HEK293T (cell line): ENCODE results near the gene FIS1.

Source experiments
- CTCF ChIA-PET: fragments of 350-600 bp; formaldehyde crosslinking; extraction: SDS; loops from one replicate; lab custom pipeline; 2021; ENCODE audit warnings: antibody characterized with exemption, inconsistent platforms; lab: Yijun Ruan, JAX
- POLR2A ChIA-PET: fragments of 350-600 bp; formaldehyde crosslinking; extraction: SDS; loops from one replicate; lab custom pipeline; 2020; ENCODE audit warnings: antibody characterized with exemption, inconsistent platforms; lab: Yijun Ruan, JAX
- DNase-seq: peaks from one replicate; pipeline ENCODE4 v3.0.0; 2012; ENCODE audit warnings: mixed read lengths; ENCODE audit errors: extremely low spot score
- ARNT ChIP-seq: fragments of 450-650 bp; IDR thresholded peaks from 2 replicates; pipeline ENCODE4 v1.6.1; 2017; ENCODE audit warnings: mild to moderate bottlenecking
- BHLHE40 ChIP-seq: fragments of 450-650 bp; IDR thresholded peaks from 2 replicates; pipeline ENCODE4 v1.6.1; 2016; ENCODE audit warnings: mild to moderate bottlenecking, moderate library complexity, borderline replicate concordance
- CTBP1 ChIP-seq: fragments of 450-650 bp; IDR thresholded peaks from 2 replicates; pipeline ENCODE4 v1.6.1; 2016; ENCODE audit warnings: borderline replicate concordance
- ELF4 ChIP-seq: fragments of 450-650 bp; IDR thresholded peaks from 2 replicates; pipeline ENCODE4 v1.6.1; 2017; ENCODE audit warnings: antibody characterized with exemption
- FOXA1 ChIP-seq: fragments of 450-650 bp; IDR thresholded peaks from 2 replicates; pipeline ENCODE4 v1.6.1; 2016; ENCODE audit warnings: mild to moderate bottlenecking
- FOXK2 ChIP-seq: fragments of 450-650 bp; IDR thresholded peaks from 2 replicates; pipeline ENCODE4 v1.6.1; 2016; ENCODE audit warnings: mild to moderate bottlenecking
- FOXM1 ChIP-seq: fragments of 450-650 bp; IDR thresholded peaks from 2 replicates; pipeline ENCODE4 v1.6.1; 2017; ENCODE audit warnings: mild to moderate bottlenecking, borderline replicate concordance
- HDGF ChIP-seq: fragments of 450-650 bp; IDR thresholded peaks from 2 replicates; pipeline ENCODE4 v1.6.1; 2017; ENCODE audit warnings: antibody characterized with exemption, borderline replicate concordance
- L3MBTL2 ChIP-seq: fragments of 450-650 bp; conservative IDR thresholded peaks from 2 replicates; pipeline ENCODE4 v1.6.1; 2016; ENCODE audit warnings: mild to moderate bottlenecking
- LEF1 ChIP-seq: fragments of 450-650 bp; IDR thresholded peaks from 2 replicates; pipeline ENCODE4 v1.6.1; 2017; ENCODE audit warnings: mild to moderate bottlenecking, borderline replicate concordance
- NFRKB ChIP-seq: fragments of 450-650 bp; IDR thresholded peaks from 2 replicates; pipeline ENCODE4 v1.6.1; 2016; ENCODE audit warnings: mild to moderate bottlenecking, moderate library complexity
- SP1 ChIP-seq: fragments of 450-650 bp; IDR thresholded peaks from 2 replicates; pipeline ENCODE4 v1.6.1; 2017
- SUZ12 ChIP-seq: fragments of 450-650 bp; IDR thresholded peaks from 2 replicates; pipeline ENCODE4 v1.6.1; 2016; ENCODE audit warnings: mild to moderate bottlenecking
- TARDBP ChIP-seq: fragments of 450-650 bp; IDR thresholded peaks from 2 replicates; pipeline ENCODE4 v1.6.1; 2016
- ZNF384 ChIP-seq: fragments of 450-650 bp; IDR thresholded peaks from 2 replicates; pipeline ENCODE4 v1.6.1; 2016
- TF ChIP-seq, protein P1 (sequence below): fragments of 450-650 bp; IDR thresholded peaks from 2 replicates; pipeline ENCODE4 v1.6.1; 2016

Gene FIS1

DNA sequence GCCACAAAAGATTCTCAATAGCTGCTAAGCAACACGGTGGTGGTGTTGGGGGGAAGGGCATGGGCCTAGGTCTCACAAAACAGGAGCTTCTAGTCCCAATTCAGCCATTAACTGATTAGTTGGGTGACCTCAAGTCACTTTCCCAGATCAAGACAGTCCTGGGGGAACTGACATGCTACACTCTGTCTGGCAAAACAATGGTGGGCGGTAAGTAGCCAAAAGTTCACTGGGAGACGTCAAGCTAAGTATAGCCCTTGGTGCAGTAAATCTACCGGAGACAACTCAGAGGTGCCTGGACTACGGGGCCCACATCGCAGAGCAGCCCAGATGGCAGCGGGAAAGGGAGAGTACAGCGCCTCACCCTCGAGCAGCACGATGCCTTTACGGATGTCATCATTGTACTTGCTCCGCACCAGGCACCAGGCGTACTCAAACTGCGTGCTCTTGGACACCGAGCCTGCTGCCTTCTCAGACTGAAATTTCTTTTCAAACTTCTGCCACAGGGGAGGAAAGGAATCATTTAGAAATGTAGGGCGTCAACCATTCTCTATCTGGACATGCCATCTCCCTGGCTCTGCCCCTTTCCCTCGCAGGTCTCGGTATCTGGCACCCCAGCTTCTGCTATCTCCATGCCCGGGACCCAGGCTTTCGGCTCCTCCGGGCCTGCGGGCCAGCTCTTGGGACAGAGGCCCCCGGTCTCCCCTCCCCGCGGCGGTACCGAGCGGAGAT is 1.1 kb downstream of the FIS1 start:
- TF ChIP-seq SP1 (no peak), FOXM1 (no peak), HDGF (no peak), BHLHE40 (no peak), FOXA1 (no peak)
- POLR2A ChIA-PET = interaction anchor here (0.8 to 4.5 kb wide), 12 partner anchors 8 to 368 kb away, joined by 3 to 38 read pairs (median 4); partner anchors contain the start of genes IFT22, PLOD3 and ZNHIT1
- CTCF ChIA-PET = interaction anchor here (0.5 to 2.5 kb wide), 11 partner anchors 9 to 163 kb away, joined by 3 to 12 read pairs (median 3); partner anchors contain the start of genes PLOD3 and ZNHIT1
- no peak for DNase-seq

DNA sequence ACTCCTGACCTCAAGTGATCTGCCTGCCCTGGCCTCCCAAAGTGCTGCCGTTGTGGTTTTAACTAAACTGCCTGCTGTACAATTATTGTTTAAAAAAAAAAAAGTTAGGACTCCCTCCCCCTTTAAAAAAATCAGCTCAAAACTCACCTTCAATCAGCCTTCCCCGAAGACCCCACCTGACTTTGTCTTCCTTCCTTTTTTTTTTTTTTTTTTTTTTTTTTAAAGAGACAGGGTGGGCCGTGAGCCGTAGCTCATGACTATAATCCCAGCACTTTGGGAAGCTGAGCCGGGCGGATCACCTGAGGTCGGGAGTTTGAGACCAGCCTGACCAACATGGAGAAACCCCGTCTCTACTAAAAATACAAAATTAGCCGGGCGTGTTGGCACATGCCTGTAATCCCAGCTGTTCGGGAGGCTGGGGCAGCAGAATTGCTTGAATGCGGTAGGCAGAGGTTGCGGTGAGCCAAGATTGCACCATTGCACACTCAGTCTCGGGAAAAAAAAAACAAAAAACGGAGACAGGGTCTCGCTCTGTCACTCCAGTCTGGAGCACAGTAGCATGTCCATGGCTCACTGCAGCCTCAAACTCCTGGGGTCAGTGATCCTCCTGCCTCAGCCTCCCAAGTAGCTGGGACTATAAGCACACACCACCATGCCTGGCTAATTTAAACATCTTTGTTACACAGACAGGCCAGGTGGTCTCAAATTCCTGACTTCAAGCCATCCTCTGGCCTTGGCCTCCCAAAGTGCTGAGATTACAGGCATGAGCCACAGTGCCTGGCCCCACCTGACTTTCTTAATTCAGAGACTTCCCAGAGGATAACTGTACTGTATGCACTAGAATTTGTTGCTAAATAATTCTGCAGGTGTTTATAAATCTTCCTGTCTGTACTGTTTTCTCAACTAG is 3.2 kb downstream of the FIS1 start:
- no peak for TF ChIP-seq L3MBTL2
- TF ChIP-seq CTBP1 = no peak
- TF ChIP-seq, protein P1, sequence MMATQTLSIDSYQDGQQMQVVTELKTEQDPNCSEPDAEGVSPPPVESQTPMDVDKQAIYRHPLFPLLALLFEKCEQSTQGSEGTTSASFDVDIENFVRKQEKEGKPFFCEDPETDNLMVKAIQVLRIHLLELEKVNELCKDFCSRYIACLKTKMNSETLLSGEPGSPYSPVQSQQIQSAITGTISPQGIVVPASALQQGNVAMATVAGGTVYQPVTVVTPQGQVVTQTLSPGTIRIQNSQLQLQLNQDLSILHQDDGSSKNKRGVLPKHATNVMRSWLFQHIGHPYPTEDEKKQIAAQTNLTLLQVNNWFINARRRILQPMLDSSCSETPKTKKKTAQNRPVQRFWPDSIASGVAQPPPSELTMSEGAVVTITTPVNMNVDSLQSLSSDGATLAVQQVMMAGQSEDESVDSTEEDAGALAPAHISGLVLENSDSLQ = no peak
- TF ChIP-seq BHLHE40 = no peak
- TF ChIP-seq ARNT = no peak
- TF ChIP-seq TARDBP = no peak
- no peak for TF ChIP-seq HDGF
- TF ChIP-seq FOXA1 = no peak
- no peak for TF ChIP-seq FOXK2
- no peak for TF ChIP-seq ZNF384
- TF ChIP-seq FOXM1 = no peak
- TF ChIP-seq SUZ12 = no peak
- TF ChIP-seq NFRKB = no peak
- no peak for TF ChIP-seq SP1
- no peak for TF ChIP-seq ELF4
- TF ChIP-seq LEF1 = no peak
- ChIA-PET POLR2A (interaction anchor here (0.8 kb wide), 1 partner anchor 24 kb away, joined by 3 read pairs; the partner anchor contains the start of genes PLOD3 and ZNHIT1), CTCF (no interaction called here)
- no peak for DNase-seq

DNA sequence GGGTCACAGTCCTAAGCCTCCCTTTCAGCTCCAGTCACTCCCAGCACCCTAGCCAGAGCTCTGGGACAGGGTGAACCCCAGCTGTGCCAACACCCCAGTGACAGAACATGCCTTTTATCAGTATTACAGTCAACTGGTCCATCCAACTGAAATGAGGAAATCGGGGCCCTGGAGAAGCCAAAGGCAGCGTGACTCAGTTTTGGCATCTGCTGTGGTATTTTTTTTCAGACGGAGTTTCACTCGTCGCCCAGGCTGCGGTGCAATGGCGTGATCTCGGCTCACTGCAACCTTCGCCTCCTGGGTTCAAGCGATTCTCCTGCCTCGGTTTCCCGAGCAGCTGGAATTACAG is 3.9 kb downstream of the FIS1 start:
- POLR2A ChIA-PET = interaction anchor here (0.8 kb wide), 1 partner anchor 23 kb away, joined by 3 read pairs; the partner anchor contains the start of genes PLOD3 and ZNHIT1
- DNase-seq = no peak
- TF ChIP-seq NFRKB (no peak), SUZ12 (no peak), HDGF (no peak), ELF4 (no peak), FOXM1 (no peak)
- CTCF ChIA-PET = no interaction called here

DNA sequence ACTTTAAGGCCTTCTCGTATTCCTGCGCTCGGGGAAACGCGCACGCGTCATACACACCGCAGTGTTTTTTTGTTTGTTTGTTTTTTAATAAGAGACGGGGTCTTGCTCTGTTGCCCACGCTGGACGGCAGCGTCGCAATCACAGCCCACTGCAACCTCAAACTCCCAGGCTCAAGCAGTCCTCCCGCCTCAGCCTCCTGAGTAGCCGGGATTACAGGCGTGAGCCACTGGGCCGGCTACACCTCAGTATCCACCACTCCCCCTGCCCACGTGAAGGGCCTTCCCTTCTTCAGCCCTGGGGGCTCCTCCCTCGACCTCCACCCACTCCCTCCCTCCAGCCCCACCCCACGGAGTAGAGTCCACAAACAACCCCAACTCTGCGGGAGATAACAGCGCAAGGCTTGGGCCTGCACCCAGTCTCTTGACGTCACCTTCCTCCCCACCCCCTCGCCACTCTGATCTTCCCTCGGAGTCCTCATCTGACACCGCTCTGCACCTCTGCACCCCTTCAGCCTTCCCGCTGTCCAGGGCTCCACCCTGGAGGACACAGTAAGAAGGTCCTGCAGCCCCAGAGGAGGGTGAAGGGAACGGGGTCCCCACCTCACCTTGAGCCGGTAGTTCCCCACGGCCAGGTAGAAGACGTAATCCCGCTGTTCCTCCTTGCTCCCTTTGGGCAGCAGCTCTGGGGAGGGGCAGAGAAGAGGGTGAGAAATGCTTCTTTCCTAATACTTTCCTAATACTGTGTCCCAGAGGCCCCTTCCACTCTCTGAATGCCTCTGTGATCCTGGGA is 4.5 kb downstream of the FIS1 start:
- POLR2A ChIA-PET = interaction anchor here (0.8 kb wide), 1 partner anchor 23 kb away, joined by 3 read pairs; the partner anchor contains the start of genes PLOD3 and ZNHIT1

DNA sequence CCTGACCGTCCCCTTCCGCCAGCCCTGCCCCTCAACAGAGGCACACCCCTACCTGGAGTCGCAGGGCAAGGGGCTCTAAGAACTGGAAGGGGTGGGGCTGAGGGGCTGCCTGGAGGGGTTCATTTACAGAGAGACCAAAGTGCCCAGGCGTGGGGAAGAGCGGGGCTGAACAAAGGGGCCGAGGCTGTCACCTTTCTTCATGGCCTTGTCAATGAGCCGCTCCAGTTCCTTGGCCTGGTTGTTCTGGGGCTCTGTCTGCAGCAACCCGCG is 5.0 kb downstream of the FIS1 start:
- POLR2A ChIA-PET = no interaction called here
- CTCF ChIA-PET = no interaction called here
- TF ChIP-seq ELF4 = no peak
- TF ChIP-seq FOXM1 = no peak
- TF ChIP-seq SUZ12 = no peak
- TF ChIP-seq BHLHE40 = no peak
- TF ChIP-seq HDGF = no peak
- TF ChIP-seq, protein P1 = no peak
- no peak for TF ChIP-seq TARDBP
- no peak for TF ChIP-seq FOXA1
- no peak for TF ChIP-seq ARNT

More for the DNA sequence above, 4.5 kb downstream of the FIS1 start:
- TF ChIP-seq BHLHE40 (no peak), NFRKB (no peak), CTBP1 (no peak), HDGF (no peak), FOXA1 (no peak), FOXM1 (no peak), ARNT (no peak), L3MBTL2 (no peak), TARDBP (no peak)
- DNase-seq = no peak
- CTCF ChIA-PET = no interaction called here

DNA sequence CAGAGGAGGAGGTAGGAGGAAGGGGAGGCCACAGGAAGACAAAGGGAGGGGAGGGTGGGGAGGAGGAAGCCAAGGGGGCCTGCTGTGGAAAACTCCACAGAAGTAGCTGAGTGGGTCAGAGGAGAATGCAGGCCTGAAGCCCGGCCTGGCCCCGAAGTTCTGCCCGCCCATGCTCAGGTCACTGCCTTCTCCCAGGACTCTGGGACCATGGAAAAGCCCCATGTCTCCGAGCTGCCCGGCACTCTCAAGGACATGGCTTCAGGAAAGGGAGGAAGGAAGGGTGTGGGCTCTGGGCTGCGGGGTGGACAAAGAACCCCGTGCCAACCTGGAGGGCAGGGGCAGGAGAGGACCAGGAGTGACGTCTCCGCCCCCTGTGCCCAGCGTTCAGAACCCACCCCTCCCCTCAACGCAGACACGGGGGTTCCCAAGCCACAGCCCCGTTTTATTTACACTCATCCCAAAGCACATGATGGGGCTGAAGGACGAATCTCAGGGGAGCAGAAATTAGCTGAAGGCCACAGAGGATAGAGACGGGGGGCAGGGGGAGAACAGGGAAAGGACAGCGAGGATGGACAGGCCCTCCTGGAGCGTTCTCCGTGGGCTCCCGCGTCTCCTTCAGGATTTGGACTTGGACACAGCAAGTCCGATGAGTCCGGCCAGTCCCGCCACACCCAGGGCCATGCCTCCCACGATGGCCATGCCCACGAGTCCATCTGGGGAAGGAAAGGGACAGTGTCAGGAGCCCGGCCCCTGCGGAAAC is 5.5 kb downstream of the FIS1 start:
- TF ChIP-seq FOXK2 = no peak
- TF ChIP-seq CTBP1 = no peak
- TF ChIP-seq SUZ12 = no peak
- TF ChIP-seq NFRKB = no peak
- no peak for TF ChIP-seq BHLHE40
- no peak for TF ChIP-seq HDGF
- no peak for TF ChIP-seq L3MBTL2
- no peak for TF ChIP-seq ELF4
- no peak for TF ChIP-seq TARDBP
- no peak for TF ChIP-seq SP1
- no peak for TF ChIP-seq ZNF384
- no peak for TF ChIP-seq ARNT
- no peak for TF ChIP-seq FOXM1
- TF ChIP-seq, protein P1 = no peak
- no peak for TF ChIP-seq FOXA1
- CTCF ChIA-PET = no interaction called here
- DNase-seq = no peak
- POLR2A ChIA-PET = no interaction called here

More for the DNA sequence above, 5.0 kb downstream of the FIS1 start:
- DNase-seq = no peak
